NCI-H1048 (cell line): ENCODE measurements around the gene RHOBTB1.
A peak's percentile ranks its signal among the peaks of the same experiment; 100 is the strongest.
"Not testable (repeated sequence)": the region's sequence is repeated elsewhere in the genome, so short reads cannot be mapped to it uniquely, and the experiment has no call there.

Source experiments
- DNase-seq: peaks from one replicate; lab custom pipeline; 2025; lab: John Stamatoyannopoulos, UW

Gene RHOBTB1, protein sequence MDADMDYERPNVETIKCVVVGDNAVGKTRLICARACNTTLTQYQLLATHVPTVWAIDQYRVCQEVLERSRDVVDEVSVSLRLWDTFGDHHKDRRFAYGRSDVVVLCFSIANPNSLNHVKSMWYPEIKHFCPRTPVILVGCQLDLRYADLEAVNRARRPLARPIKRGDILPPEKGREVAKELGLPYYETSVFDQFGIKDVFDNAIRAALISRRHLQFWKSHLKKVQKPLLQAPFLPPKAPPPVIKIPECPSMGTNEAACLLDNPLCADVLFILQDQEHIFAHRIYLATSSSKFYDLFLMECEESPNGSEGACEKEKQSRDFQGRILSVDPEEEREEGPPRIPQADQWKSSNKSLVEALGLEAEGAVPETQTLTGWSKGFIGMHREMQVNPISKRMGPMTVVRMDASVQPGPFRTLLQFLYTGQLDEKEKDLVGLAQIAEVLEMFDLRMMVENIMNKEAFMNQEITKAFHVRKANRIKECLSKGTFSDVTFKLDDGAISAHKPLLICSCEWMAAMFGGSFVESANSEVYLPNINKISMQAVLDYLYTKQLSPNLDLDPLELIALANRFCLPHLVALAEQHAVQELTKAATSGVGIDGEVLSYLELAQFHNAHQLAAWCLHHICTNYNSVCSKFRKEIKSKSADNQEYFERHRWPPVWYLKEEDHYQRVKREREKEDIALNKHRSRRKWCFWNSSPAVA

GRCh38 chr10:60944058-60944909 lies at the start of gene RHOBTB1:
Gene RHOBTB1 (minus strand): TSS chr10:60944185. CDS start chr10:60911542, 32,643 bp downstream.
- DNase-seq, result peak; percentile 23

- DNase-seq, result no peak
Measured at GRCh38 chr10:60992636-60993035, 48.7 kb upstream of the RHOBTB1 start.

DNA sequence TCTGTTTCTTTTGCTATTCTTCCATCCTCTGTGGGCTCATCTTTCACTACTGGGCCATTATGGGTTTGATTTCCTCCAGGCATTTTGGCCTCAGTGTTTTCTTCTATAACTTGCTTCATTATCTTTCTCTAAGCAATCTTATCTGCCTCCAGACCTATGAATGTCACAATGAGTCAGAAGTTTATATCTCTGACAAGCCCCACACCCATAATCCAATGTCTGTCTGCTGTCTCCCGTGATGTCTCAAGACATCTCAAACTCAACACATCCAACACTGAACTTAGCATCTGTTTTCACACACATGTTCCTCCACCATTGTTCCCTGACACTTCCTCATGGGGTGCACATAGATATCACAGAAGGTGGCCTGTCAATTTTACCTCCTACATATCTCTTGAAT lies 46.7 kb upstream of the RHOBTB1 start:
- no peak for DNase-seq

GRCh38 chr10:60989400-60989876 lies 45.5 kb upstream of the RHOBTB1 start:
- DNase-seq, result no peak

DNA sequence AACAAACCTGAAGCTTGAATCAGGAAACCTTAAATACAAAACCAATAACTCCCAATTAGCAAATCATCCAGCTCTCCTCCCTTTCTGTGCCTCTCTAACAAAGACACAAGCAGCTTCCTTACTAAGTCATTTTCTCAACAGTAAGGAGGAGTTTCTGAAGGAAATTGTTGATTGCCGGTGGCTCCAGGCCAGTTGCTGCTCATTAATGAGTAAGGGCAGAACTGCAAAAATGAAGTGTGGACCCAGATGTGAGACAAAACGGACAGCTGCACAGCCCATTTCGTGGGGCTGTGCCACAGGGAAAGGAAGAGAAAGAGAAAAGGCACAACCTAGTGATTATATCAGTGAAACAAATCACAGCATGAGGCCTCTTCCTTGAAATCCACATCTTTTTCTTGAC lies 42.8 kb upstream of the RHOBTB1 start:
- no peak for DNase-seq

DNA sequence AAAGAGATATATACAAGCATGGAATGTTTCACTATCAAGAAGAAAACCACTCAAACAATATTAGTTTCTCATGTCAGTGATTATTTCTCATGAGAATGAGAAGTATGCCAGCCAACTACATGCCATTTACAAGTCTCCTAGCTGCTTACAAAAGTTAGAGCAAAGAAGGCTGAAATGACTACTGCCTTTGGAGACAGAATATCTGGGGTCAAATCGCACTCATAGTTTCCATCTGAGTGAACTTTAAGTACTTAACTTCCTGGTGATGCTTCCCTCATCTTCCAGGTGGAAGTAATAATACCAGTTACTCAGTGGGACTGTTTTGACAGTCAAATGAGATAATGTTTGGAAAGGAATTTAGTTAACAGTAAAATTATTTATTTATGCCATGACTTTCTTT lies 42.0 kb upstream of the RHOBTB1 start:
- DNase-seq, result no peak

- no peak for DNase-seq
Measured at GRCh38 chr10:60980997-60981396, 37.0 kb upstream of the RHOBTB1 start.

GRCh38 chr10:60979667-60980104 lies 35.7 kb upstream of the RHOBTB1 start:
- no peak for DNase-seq

GRCh38 chr10:60978287-60979115 lies 34.5 kb upstream of the RHOBTB1 start:
- peak; percentile 58 for DNase-seq

- no peak for DNase-seq
Measured at GRCh38 chr10:60977161-60978122, 33.5 kb upstream of the RHOBTB1 start.

DNA sequence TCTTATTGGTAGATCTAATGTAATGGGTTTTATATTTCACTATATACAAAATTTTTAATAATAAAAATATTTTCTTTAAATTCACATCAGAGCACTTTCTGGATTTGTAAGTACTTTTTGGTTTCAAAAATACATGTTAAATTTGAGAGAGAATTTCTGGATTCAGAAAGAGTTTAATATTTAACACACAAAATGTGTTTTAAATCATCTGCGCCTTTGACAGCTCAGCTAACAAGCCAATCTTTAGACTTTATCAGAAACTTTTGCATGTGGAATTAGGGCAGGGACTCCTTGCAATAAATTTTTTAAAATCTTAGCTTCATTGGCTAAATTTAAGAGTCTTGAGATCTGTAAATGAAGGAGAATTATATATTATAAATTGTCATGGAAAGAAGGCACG lies 32.7 kb upstream of the RHOBTB1 start:
- no peak for DNase-seq

DNA sequence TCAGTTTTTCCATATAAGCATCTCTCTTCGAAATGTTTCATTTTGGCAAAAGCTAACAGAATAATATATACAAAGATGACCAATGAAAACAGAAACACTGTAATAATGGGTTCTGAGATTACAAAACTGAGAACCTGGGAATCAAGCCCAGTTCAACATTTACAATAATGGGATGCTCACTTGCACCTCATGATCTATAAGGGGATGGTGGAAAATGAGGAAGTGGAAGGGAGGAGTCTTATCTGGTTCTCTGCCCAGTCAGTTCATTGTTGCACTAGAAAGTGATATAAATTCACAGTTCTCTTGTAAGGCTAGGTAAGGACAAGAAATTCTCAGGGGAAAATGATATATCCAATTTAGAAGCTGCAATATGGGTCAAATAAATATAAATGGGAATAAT lies 31.7 kb upstream of the RHOBTB1 start:
- no peak for DNase-seq

GRCh38 chr10:60974463-60975149 lies 30.6 kb upstream of the RHOBTB1 start:
- DNase-seq, result no peak

- no peak for DNase-seq
Measured at GRCh38 chr10:60973086-60973485, 29.1 kb upstream of the RHOBTB1 start.

GRCh38 chr10:60972181-60972580 lies 28.2 kb upstream of the RHOBTB1 start:
- not testable (repeated sequence) for DNase-seq

DNA sequence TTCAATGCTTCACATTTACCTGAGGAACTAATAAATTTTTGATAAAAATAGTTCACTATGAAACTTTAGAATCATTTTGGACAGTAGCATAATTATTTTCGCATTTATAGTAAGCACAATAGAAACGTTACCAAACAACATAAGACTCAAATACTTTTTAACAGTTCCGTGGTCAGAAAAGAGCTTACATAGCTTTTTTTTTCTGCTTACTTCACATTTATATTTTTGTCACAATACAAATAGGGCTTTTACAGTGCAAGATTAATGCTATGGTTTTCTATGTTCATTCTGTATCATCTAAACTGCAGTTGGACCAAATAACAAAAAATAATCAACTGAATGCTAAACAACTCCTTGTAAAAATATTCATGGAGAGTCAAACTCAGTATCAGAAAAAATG lies 26.5 kb upstream of the RHOBTB1 start:
- DNase-seq, result no peak

DNA sequence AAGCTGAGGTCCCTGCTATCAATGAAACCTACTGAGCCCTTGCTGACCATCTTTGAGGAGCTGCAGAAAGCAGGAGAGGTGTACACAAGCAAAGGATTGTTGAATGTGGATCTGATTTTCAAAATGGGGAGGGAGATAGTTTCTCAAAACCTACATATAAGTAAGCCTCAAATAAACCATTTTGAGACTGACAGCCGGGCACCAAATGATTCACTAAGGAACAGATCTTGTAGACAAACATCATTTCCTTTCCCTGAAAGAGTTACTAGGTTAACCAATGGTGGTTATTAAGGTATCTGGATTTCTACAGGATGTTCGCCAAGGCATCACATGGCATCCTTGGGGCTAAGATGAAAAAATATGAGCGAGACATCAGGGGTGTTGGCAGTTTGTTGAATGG lies 24.5 kb upstream of the RHOBTB1 start:
- DNase-seq, result no peak

GRCh38 chr10:60967854-60968484 lies 24.0 kb upstream of the RHOBTB1 start:
- DNase-seq, result no peak

DNA sequence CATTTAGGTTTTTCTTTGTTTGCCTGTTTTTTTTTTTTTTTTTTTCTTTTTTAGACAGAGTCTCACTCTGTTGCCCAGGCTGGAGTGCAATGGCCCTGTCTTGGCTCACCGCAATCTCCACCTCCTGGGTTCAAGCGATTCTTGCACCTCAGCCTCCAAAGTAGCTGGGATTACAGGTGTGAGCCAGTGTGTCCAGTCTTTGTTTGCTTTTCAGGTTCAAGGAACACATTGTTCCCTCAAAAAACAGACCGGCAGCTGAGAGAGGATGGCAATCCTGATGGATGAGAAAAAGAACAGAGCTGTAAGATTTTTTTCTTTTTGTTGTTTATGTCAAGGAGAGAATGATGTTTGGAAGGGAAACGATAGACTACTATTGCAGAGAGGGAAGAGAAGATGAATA lies 23.3 kb upstream of the RHOBTB1 start:
- no peak for DNase-seq
